ENCODE measurements around the gene CDK15. TPM values are rescaled to one million over a fixed set of nuclear protein-coding genes. Genes with fewer than 3 reads are reported as not detected.

CDK15 gene
- total RNA-seq, 2 donors from 2014 or later, result 0.52 TPM; not detected in 1

DNA sequence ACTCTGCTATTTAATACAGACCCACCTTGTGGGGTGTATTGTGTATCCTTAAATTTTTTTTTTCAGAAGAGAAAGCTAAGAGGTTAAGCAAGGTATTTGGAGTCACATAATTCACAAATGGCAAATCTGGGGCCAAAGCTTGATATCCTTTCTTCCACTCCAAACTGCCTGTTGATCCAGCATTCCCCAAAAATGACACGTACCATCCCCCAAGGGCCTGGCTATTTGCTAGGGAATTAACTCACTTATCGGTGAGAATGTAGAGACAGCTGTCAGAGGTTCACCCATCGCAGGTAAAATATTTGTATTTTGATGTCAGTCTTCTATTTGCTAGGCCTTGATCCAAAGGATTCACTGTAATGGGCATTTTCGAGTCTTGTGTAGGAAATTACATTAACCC lies 123.7 kb downstream of the CDK15 start:
- Histone ChIP-seq H3K27me3 (no peaks in the 10 kb centered on the region), H3K4me1 (no peaks in the 10 kb centered on the region), H3K36me3 (replicated peaks in 1 of 2; ENCODE audit: insufficient read depth in 1 of 2, low read depth in 2 of 2) (no peaks in the 10 kb centered on the region), H3K4me3 (no peak overlapping the region), H3K27ac (no peak overlapping the region), H3K9me3 (no peaks in the 10 kb centered on the region)
- TF ChIP-seq, protein P1, sequence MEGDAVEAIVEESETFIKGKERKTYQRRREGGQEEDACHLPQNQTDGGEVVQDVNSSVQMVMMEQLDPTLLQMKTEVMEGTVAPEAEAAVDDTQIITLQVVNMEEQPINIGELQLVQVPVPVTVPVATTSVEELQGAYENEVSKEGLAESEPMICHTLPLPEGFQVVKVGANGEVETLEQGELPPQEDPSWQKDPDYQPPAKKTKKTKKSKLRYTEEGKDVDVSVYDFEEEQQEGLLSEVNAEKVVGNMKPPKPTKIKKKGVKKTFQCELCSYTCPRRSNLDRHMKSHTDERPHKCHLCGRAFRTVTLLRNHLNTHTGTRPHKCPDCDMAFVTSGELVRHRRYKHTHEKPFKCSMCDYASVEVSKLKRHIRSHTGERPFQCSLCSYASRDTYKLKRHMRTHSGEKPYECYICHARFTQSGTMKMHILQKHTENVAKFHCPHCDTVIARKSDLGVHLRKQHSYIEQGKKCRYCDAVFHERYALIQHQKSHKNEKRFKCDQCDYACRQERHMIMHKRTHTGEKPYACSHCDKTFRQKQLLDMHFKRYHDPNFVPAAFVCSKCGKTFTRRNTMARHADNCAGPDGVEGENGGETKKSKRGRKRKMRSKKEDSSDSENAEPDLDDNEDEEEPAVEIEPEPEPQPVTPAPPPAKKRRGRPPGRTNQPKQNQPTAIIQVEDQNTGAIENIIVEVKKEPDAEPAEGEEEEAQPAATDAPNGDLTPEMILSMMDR (IDR thresholded peaks at IDR 0.05), result no peak
- TF ChIP-seq POLR2A (IDR thresholded peaks at IDR 0.05), result no peak
- DNase-seq, result no peak
- intact Hi-C loops (cut with DNase I), result no loop called here
- WGBS, 2 donors, result 72 to 83% methylated on average over 4 of the region's 4 CpGs
- ATAC-seq, result no peak

DNA sequence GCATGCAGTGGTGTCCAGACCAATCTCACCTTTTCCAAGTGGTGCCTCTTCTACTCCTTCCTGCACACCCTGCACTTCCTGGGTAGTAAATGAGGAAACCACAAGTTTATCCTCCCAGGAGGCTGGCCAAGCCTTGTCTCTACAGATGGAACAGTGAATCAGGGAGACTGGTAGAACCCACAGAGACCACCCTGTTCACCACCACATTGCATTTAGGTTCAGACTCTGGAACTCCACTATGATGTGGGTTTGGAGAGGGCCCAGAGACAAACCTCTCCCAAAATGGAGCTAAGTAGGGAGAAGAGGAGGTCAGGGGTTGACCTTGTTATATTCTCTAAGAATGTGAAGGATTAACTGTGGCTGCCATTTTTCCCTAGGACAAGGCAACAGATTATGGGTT lies 124.5 kb downstream of the CDK15 start:
- H3K36me3 ChIP-seq (replicated peaks in 1 of 2; ENCODE audit: insufficient read depth in 1 of 2, low read depth in 2 of 2), result no peaks in the 10 kb centered on the region
- no peaks in the 10 kb centered on the region for H3K27me3 ChIP-seq
- H3K9me3 ChIP-seq, result no peaks in the 10 kb centered on the region
- TF ChIP-seq POLR2A (IDR thresholded peaks at IDR 0.05), result no peak
- TF ChIP-seq, protein P1 (IDR thresholded peaks at IDR 0.05), result no peak
- H3K4me1 ChIP-seq, result no peaks in the 10 kb centered on the region
- no peak overlapping the region for H3K4me3 ChIP-seq
- no peak overlapping the region for H3K27ac ChIP-seq
- ATAC-seq (no peak), DNase-seq (no peak)
- intact Hi-C loops (cut with DNase I), result no loop called here

DNA sequence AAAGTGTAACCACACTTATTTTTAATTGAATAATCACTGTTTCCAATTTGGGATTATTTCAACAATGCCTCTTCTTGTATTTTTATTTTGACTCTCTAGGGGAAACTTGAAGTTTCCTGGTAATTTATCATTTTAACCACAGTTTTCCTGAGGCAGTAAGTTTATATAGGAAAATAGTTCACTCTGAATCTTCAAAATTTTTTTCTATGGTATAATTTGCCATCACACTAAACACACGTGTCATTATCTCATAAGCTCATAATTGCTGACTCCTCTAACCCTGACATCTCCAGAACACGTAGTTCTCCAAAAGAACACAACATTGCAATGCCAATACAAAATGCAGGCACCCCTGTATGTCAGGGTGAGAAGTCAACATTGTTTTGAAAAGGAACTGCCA lies 125.1 kb downstream of the CDK15 start:
- intact Hi-C loops (cut with DNase I), result no loop called here
- no peaks in the 10 kb centered on the region for H3K27me3 ChIP-seq
- no peaks in the 10 kb centered on the region for H3K36me3 ChIP-seq (replicated peaks in 1 of 2; ENCODE audit: insufficient read depth in 1 of 2, low read depth in 2 of 2)
- no peaks in the 10 kb centered on the region for H3K4me1 ChIP-seq
- H3K27ac ChIP-seq, result no peak overlapping the region
- 43 to 46% methylated on average over 2 of the region's 2 CpGs for WGBS, 2 donors
- TF ChIP-seq POLR2A (IDR thresholded peaks at IDR 0.05), result no peak
- TF ChIP-seq, protein P1 (IDR thresholded peaks at IDR 0.05), result no peak
- no peak for DNase-seq
- ATAC-seq, result no peak
- H3K4me3 ChIP-seq, result no peak overlapping the region
- H3K9me3 ChIP-seq, result no peaks in the 10 kb centered on the region

DNA sequence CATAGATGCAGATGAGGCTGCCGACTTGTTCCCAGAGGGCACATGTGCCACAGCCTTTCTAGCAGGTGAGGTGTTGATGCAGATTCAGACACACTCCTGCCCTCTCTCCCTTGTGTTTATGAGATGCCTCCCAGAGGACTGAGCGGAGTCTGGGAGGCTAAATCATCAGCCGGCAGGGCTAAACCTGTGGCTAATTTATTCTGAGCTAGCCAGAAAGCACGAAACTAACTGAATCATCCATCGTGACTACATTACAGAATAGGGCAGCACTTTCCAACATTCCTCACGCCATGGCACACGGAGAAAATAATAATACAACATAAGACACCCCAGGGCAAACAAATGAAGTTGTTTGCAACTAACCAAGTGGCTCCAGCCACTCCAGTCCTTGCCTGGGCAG lies 125.6 kb downstream of the CDK15 start:
- TF ChIP-seq POLR2A (IDR thresholded peaks at IDR 0.05), result no peak
- TF ChIP-seq, protein P1 (IDR thresholded peaks at IDR 0.05), result no peak
- no peak for DNase-seq
- intact Hi-C loops (cut with DNase I), result no loop called here
- H3K4me3 ChIP-seq, result no peak overlapping the region
- no peaks in the 10 kb centered on the region for H3K9me3 ChIP-seq
- H3K27me3 ChIP-seq, result no peaks in the 10 kb centered on the region
- no peaks in the 10 kb centered on the region for H3K4me1 ChIP-seq
- ATAC-seq, result no peak
- no peaks in the 10 kb centered on the region for H3K36me3 ChIP-seq (replicated peaks in 1 of 2; ENCODE audit: insufficient read depth in 1 of 2, low read depth in 2 of 2)
- WGBS, 2 donors, result 55 to 65% methylated on average over 7 of the region's 7 CpGs
- no peak overlapping the region for H3K27ac ChIP-seq

DNA sequence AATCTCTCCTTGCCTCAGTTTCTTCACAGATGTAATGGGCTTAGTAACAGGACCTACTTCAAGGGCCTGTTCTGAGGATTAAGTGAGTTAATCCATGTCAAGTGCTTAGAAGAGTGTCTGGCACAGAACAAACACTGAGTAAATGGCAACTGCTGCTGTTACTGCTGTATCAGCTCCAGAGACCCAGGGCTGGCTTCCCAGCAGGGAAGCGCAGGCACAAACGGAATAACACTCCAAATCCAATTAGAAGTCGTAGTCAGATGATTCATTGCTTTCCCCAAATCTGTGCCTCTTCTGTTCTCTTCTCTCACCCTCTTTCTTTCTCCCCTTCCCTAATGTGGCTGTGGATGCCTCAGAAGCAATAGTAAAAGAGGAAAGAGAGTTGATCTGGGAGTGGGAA lies 126.2 kb downstream of the CDK15 start:
- no peak for DNase-seq
- TF ChIP-seq, protein P1 (IDR thresholded peaks at IDR 0.05), result no peak
- TF ChIP-seq POLR2A (IDR thresholded peaks at IDR 0.05), result no peak
- Histone ChIP-seq H3K27ac (no peak overlapping the region), H3K9me3 (no peaks in the 10 kb centered on the region), H3K27me3 (no peaks in the 10 kb centered on the region), H3K36me3 (replicated peaks in 1 of 2; ENCODE audit: insufficient read depth in 1 of 2, low read depth in 2 of 2) (no peaks in the 10 kb centered on the region), H3K4me3 (no peak overlapping the region), H3K4me1 (no peaks in the 10 kb centered on the region)
- ATAC-seq, result no peak
- intact Hi-C loops (cut with DNase I), result no loop called here
- WGBS, 2 donors, result 78% methylated on average over 3 of the region's 3 CpGs

Measured in body of pancreas (tissue), 4 donors.